GM12878 (cell line): ENCODE measurements around the gene IL3RA.

Experiments used
- BACH1 ChIP-seq: fragments of 450-650 bp; IDR thresholded peaks from 2 replicates; pipeline ENCODE4 v1.6.1; 2017; ENCODE audit warnings: mild to moderate bottlenecking, borderline replicate concordance
- CEBPB ChIP-seq, 2 experiments: fragments of 150-350 bp in 1 of 2; IDR thresholded peaks; 2 replicates each; pipeline ENCODE4 v1.6.1; 2012 to 2014; ENCODE audit warnings: low read depth in 2 of 2, low read length in 2 of 2, borderline replicate concordance in 1 of 2, inconsistent platforms in 1 of 2
- ZSCAN29 ChIP-seq: fragments of 450-650 bp; IDR thresholded peaks from 2 replicates; pipeline ENCODE4 v1.6.1; 2017; ENCODE audit warnings: mild to moderate bottlenecking, moderate library complexity

DNA sequence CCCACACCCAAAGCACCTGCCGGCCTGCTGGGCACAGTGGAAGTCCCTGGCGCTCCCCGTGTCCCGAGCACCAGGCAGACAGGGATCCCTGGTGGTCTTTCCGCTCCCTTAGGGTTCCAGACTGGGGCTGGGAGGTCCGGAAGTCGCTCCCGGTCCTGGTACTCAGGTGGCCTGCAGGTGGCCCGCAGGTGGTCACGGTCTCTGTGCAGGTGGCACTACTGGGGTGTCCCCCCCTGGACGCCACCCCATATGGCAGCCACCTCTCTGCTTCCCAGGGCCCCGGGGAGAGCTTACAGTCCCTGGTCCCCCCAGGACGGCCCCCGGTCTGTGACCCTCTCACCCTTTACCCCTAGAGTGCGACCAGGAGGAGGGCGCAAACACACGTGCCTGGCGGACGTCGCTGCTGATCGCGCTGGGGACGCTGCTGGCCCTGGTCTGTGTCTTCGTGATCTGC is 41.7 kb downstream of the IL3RA start:
- no peak for TF ChIP-seq ZSCAN29
- no peak for TF ChIP-seq CEBPB (IDR thresholded peaks at IDR 0.05; ENCODE audit: borderline replicate concordance in 1 of 2, low read depth in 2 of 2, low read length in 2 of 2)
- TF ChIP-seq BACH1 = no peak
